ENCODE data around the gene SLC5A10.

SLC5A10 gene

DNA sequence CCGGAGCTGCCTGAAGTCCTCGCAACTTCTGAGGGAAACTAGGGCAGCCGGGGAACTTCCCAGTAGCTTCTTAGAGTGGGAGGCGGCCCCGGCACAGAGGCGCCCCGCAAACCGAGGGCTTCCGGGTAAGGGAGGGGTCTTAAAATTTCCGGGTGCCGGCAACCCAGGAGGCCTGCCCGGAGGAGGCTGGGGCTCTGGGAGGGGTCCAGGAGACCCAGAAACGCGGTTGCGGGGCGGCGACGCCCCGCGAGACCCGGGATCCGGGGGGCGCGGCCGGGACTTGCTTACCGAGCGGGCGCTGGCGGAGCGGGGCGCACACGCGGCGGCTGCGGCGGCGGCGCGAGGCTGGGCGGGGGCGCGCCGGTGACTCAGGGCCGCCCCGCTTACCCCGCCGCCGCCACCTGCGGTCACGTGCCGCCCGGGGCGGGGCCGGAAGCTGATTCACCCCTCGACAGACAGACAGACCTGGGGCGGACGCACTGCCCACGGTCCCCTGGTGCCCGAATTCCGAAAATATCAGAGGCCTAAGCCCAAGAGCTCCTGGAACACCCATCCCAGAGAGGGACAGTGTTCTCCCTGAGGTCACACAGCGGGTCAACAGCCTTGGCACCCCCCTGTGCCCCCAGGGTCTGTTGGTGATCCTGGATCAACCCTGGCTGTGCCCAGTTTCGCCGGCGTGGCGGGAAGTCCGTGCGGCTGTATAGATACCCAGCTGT is 52.6 kb downstream of the SLC5A10 start, which contains the start of gene FAM83G:
TSS of gene FAM83G (minus strand) at position 344 of the 716 bp plus-strand sequence. CDS start 723 bp downstream, outside the sequence.
- peaks cover 8% of the 10 kb centered on the region for H3K4me1 Mint-ChIP-seq
- H3K4me3 Mint-ChIP-seq, result peak within 1 kb of the TSS; percentile 72 to 85 (median 80)
- no peak within 1 kb of the TSS for H3K27ac Mint-ChIP-seq
- no peaks in the 10 kb centered on the region for H3K36me3 Mint-ChIP-seq (ENCODE audit: low read depth)
- H3K9me3 Mint-ChIP-seq, result peaks cover 4% of the 10 kb centered on the region
- TF ChIP-seq, protein P1, sequence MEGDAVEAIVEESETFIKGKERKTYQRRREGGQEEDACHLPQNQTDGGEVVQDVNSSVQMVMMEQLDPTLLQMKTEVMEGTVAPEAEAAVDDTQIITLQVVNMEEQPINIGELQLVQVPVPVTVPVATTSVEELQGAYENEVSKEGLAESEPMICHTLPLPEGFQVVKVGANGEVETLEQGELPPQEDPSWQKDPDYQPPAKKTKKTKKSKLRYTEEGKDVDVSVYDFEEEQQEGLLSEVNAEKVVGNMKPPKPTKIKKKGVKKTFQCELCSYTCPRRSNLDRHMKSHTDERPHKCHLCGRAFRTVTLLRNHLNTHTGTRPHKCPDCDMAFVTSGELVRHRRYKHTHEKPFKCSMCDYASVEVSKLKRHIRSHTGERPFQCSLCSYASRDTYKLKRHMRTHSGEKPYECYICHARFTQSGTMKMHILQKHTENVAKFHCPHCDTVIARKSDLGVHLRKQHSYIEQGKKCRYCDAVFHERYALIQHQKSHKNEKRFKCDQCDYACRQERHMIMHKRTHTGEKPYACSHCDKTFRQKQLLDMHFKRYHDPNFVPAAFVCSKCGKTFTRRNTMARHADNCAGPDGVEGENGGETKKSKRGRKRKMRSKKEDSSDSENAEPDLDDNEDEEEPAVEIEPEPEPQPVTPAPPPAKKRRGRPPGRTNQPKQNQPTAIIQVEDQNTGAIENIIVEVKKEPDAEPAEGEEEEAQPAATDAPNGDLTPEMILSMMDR (IDR thresholded peaks at IDR 0.05; ENCODE audit: unreplicated experiment in 3 of 3), result no peak
- H3K27me3 Mint-ChIP-seq (ENCODE audit: low read depth), result peaks cover 26% of the 10 kb centered on the region

DNA sequence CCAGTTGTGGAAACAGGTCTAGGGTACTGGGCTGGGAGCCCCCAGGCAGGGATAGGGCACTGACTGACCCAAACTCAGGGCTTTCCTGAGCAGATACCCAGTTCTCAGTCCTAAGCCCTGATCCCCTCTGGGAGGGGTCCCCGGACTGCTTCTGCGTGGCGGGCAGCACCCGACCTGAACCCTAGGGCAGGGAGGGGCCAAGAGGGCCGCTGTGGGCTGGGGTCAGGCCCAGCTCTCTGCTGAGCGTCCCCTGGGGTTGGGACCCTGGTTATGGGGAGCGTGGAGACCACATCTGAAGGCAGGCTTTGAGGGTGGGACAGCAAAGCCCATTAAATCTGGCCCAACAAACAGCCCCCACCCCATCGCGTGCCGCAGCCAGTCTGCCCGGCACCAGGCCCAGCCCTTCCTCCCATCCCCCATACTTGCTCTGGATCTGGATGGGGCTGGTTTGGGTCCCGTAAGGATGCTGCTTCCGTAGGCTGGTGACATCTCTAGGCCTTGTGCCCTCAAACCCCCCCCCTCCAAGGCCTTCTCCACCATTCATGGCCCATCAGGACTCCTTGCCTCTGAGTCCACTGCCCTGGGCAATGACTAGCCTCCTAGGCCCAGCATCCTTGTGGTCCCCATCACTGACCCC is 53.3 kb downstream of the SLC5A10 start:
- Mint-ChIP-seq H3K36me3 (ENCODE audit: low read depth) (no peaks in the 10 kb centered on the region), H3K27me3 (ENCODE audit: low read depth) (peaks cover 26% of the 10 kb centered on the region), H3K4me1 (peaks cover 8% of the 10 kb centered on the region), H3K27ac (no peak overlapping the region), H3K9me3 (peaks cover 4% of the 10 kb centered on the region), H3K4me3 (peak overlapping the region; percentile 66 to 70 (median 67))
- TF ChIP-seq, protein P1 (IDR thresholded peaks at IDR 0.05; ENCODE audit: unreplicated experiment in 3 of 3), result no peak

DNA sequence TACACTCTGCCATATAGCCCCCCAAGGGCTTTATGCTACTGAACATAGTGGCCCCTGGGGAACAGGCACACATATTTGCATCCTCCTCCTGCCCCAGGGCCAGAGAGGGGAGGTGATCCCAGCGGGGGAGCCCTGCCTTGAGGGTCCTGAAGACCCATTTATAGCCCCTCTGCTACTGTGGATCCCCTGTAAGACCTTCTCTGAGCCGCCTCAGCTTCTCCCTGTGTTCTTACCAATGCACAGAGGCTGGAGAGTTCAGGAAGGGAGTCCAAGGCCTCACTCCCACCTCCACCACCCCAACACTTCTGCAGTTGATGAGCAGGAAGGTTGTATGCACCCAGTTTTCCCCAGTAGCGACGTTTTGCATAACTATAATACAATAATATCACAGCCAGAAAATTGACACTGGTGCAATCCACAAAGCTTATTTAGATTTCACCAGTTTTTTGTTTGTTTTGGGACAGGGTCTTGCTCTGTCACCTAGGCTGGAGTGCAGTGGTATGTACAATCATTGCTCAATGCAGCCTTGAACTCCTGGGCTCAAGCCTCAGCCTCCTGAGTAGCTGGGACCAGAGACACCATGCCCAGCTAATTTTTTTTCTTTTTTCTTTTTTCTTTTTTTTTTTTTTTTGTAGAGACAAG is 53.9 kb downstream of the SLC5A10 start:
- Mint-ChIP-seq H3K27me3 (ENCODE audit: low read depth) (peaks cover 26% of the 10 kb centered on the region), H3K36me3 (ENCODE audit: low read depth) (no peaks in the 10 kb centered on the region), H3K27ac (no peak overlapping the region), H3K4me1 (peaks cover 8% of the 10 kb centered on the region), H3K9me3 (peaks cover 4% of the 10 kb centered on the region), H3K4me3 (peak overlapping the region; percentile 66 to 67 (median 67))
- TF ChIP-seq, protein P1 (IDR thresholded peaks at IDR 0.05; ENCODE audit: unreplicated experiment in 3 of 3), result no peak

DNA sequence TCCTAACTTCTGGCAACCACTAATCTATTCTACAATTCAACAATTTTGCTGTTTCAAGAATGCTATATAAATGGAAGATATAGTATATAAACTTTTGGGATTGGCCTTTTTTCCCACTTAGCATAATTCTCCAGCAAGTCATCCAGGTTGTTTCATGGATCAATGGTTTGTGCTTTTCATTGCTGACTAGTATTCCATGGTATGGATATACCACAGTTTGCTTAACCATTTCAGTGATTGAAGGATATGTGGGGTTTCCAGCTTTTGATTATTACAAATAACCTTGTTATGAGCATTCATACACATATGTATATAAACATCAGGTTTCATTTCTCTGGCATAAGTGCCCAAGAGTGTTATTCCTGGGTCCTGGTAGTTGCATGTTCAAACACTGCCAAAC is 54.7 kb downstream of the SLC5A10 start:
- Mint-ChIP-seq H3K36me3 (ENCODE audit: low read depth) (no peaks in the 10 kb centered on the region), H3K4me1 (peaks cover 8% of the 10 kb centered on the region), H3K27me3 (ENCODE audit: low read depth) (peaks cover 26% of the 10 kb centered on the region), H3K4me3 (peak overlapping the region in 2 of 3 experiments; percentile 21), H3K27ac (no peak overlapping the region), H3K9me3 (peaks cover 4% of the 10 kb centered on the region)
- TF ChIP-seq, protein P1 (IDR thresholded peaks at IDR 0.05; ENCODE audit: unreplicated experiment in 3 of 3), result no peak

DNA sequence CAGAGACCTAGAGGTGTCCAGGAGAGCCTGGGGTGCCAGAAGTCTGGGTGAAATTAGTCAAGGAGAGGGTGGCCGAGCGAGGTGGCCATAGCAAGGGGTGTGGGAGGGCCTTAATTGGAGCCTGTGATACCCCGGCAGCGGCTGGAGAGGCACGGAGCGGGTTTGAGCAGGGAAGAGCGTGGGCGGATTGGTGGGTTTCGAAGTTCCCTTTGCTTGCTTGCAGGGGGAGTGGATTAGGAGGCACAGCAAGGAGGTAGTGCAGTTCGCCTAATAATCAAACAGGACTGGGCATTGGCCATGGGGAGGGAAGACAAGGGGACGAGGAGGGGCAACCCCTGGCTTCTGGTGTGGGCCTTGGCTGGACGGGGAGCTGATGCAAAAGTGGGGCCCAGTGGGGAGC is 58.0 kb downstream of the SLC5A10 start:
- no peaks in the 10 kb centered on the region for H3K4me1 Mint-ChIP-seq
- TF ChIP-seq, protein P1 (IDR thresholded peaks at IDR 0.05; ENCODE audit: unreplicated experiment in 3 of 3), result no peak
- no peak overlapping the region for H3K4me3 Mint-ChIP-seq
- H3K27ac Mint-ChIP-seq, result no peak overlapping the region
- peaks cover 4% of the 10 kb centered on the region for H3K9me3 Mint-ChIP-seq
- no peaks in the 10 kb centered on the region for H3K36me3 Mint-ChIP-seq (ENCODE audit: low read depth)
- peaks cover 20% of the 10 kb centered on the region for H3K27me3 Mint-ChIP-seq (ENCODE audit: low read depth)

Measured in nephron (organoid).